Endodermal cell (in vitro differentiated cells): ENCODE results near the gene NPEPL1. TPM values are rescaled to one million over a fixed set of nuclear protein-coding genes. Genes with fewer than 3 reads are reported as not detected.

Source experiments
- DNase-seq: peaks from one replicate; pipeline ENCODE4 v3.0.0-alpha.2; 2017
- H3K27ac ChIP-seq: 2 replicates; pipeline ENCODE4 v1.5.1; 2013; ENCODE audit warnings: mild to moderate bottlenecking, low read depth, low read length, moderate library complexity
- H3K27me3 ChIP-seq: 2 replicates; pipeline ENCODE4 v1.6.1; 2013; ENCODE audit warnings: mild to moderate bottlenecking, low read length, moderate library complexity; ENCODE audit not compliant: insufficient read depth, control insufficient read depth, poor library complexity, severe bottlenecking
- H3K36me3 ChIP-seq: 2 replicates; pipeline ENCODE4 v1.7.0; 2013; ENCODE audit warnings: mild to moderate bottlenecking, low read length, moderate library complexity; ENCODE audit not compliant: control insufficient read depth, insufficient read depth
- H3K4me1 ChIP-seq: one replicate; pipeline ENCODE4 v1.7.0; 2013; ENCODE audit warnings: low read length; ENCODE audit not compliant: control insufficient read depth, insufficient read depth
- H3K4me3 ChIP-seq: 2 replicates; pipeline ENCODE4 v1.5.1; 2013; ENCODE audit warnings: mild to moderate bottlenecking, low read length, moderate library complexity
- H3K9ac ChIP-seq: 2 replicates; pipeline ENCODE4 v1.6.1; 2013; ENCODE audit warnings: mild to moderate bottlenecking, low read length, moderate library complexity; ENCODE audit not compliant: poor library complexity, severe bottlenecking; ENCODE audit errors: extremely low read depth
- H3K9me3 ChIP-seq: 2 replicates; pipeline ENCODE4 v1.6.1; 2013; ENCODE audit warnings: mild to moderate bottlenecking, low read length, moderate library complexity; ENCODE audit not compliant: control insufficient read depth
- H3K27ac Mint-ChIP-seq: 2 replicates; pipeline ENCODE4 v1.8.0; 2020; ENCODE audit warnings: mixed read lengths
- H3K27me3 Mint-ChIP-seq: 2 replicates; pipeline ENCODE4 v1.8.0; 2021; ENCODE audit warnings: mild to moderate bottlenecking, mixed read lengths; ENCODE audit not compliant: insufficient read depth
- H3K36me3 Mint-ChIP-seq: 2 replicates; pipeline ENCODE4 v1.8.0; 2020; ENCODE audit warnings: low read depth, mixed read lengths
- H3K4me1 Mint-ChIP-seq: 2 replicates; pipeline ENCODE4 v1.8.0; 2020; ENCODE audit warnings: mixed read lengths
- H3K4me3 Mint-ChIP-seq: 2 replicates; pipeline ENCODE4 v1.8.0; 2020; ENCODE audit warnings: mild to moderate bottlenecking, moderate library complexity, mixed read lengths
- H3K9me3 Mint-ChIP-seq: 2 replicates; pipeline ENCODE4 v1.8.0; 2020; ENCODE audit warnings: mild to moderate bottlenecking, mixed read lengths
- WGBS, 2 experiments: methylation state at CpG; one replicate each; pipeline versions ENCODE4 v1.1.5 to v1.1.7; 2013; ENCODE audit warnings: missing lambda C conversion rate in 2 of 2, mixed read lengths in 1 of 2; ENCODE audit not compliant: insufficient coverage in 1 of 2, insufficient read length in 1 of 2; 5-methylcytosine and 5-hydroxymethylcytosine counted together
- total RNA-seq, 2 donors: library from RNA; stranded (reverse); fragmentation: NEBNext Ultra II Directional in 1 of 2; extraction: Animal tissue kit (Norgen Biotek cat#: 25700) in 1 of 2; gene quantifications; 2 replicates in 1 of 2; 3 replicates in 1 of 2; pipeline ENCODE4 v1.2.1, GENCODE V29; 2021
- TF ChIP-seq, protein P1 (sequence below): fragments of 200-600 bp; sonication (generic); conservative IDR thresholded peaks from 2 replicates; pipeline ENCODE4 v1.5.0; 2021; ENCODE audit warnings: antibody characterized with exemption, mild to moderate bottlenecking

NPEPL1 gene
- total RNA-seq, 2 donors from 2014 or later, result 52.9 to 72.8 TPM

DNA sequence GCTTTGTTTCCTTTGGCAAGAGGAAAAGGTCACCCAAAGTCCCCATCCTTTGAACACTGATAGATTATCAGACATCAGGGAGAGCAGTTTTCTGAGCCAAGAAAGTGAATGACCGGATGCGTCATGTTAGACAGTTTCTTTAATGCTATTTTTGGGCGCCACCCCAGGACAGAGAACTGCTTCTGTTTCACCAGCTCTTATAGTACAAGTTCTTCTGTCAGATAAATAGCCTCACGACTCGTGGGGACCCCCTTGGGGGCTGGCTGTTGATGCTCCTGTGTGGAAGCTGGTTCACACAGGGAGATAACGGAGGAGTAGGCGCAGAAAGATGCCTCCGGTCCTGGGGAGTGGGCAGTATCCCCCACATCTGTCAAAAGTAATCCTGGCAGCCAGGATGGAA is 54.6 kb downstream of the NPEPL1 start:
- WGBS, 2 experiments, result 87 to 90% methylated on average over 3 to 8 of the region's 8 CpGs
- no peak overlapping the region for H3K4me3 Mint-ChIP-seq
- no peak overlapping the region for H3K4me3 ChIP-seq
- no peaks in the 10 kb centered on the region for H3K36me3 Mint-ChIP-seq
- no peaks in the 10 kb centered on the region for H3K9me3 ChIP-seq
- no peak overlapping the region for H3K27ac ChIP-seq
- H3K9ac ChIP-seq, result no peak overlapping the region
- H3K4me1 Mint-ChIP-seq, result no peaks in the 10 kb centered on the region
- no peaks in the 10 kb centered on the region for H3K4me1 ChIP-seq
- peak; percentile 34 for DNase-seq
- H3K27ac Mint-ChIP-seq, result no peak overlapping the region
- H3K9me3 Mint-ChIP-seq, result no peaks in the 10 kb centered on the region
- TF ChIP-seq, protein P1, sequence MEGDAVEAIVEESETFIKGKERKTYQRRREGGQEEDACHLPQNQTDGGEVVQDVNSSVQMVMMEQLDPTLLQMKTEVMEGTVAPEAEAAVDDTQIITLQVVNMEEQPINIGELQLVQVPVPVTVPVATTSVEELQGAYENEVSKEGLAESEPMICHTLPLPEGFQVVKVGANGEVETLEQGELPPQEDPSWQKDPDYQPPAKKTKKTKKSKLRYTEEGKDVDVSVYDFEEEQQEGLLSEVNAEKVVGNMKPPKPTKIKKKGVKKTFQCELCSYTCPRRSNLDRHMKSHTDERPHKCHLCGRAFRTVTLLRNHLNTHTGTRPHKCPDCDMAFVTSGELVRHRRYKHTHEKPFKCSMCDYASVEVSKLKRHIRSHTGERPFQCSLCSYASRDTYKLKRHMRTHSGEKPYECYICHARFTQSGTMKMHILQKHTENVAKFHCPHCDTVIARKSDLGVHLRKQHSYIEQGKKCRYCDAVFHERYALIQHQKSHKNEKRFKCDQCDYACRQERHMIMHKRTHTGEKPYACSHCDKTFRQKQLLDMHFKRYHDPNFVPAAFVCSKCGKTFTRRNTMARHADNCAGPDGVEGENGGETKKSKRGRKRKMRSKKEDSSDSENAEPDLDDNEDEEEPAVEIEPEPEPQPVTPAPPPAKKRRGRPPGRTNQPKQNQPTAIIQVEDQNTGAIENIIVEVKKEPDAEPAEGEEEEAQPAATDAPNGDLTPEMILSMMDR, result no peak
- no peaks in the 10 kb centered on the region for H3K27me3 ChIP-seq
- no peaks in the 10 kb centered on the region for H3K36me3 ChIP-seq
- H3K27me3 Mint-ChIP-seq, result peaks cover 32% of the 10 kb centered on the region

DNA sequence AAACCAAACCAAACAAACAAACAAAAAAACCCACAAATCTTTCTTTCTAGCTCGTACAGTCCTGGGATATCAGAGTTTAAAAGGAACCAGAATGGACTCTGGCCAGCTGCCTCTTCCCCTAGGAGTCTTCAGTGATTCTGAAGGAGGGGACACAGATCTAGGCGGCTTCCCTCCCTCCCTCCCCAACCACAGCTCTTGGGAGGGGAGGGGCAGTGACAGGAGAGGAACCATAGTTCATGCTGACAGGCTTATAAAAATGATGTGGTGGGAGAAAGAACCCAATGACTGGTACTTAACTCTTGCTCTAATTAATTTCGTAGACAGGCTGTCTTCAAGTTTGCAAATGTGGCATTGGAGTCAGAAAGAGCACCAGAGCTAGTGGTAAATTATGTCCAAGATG is 56.0 kb downstream of the NPEPL1 start:
- Mint-ChIP-seq H3K36me3 (no peaks in the 10 kb centered on the region), H3K4me1 (peaks cover 5% of the 10 kb centered on the region), H3K27me3 (peaks cover 32% of the 10 kb centered on the region), H3K27ac (no peak overlapping the region), H3K4me3 (no peak overlapping the region), H3K9me3 (no peaks in the 10 kb centered on the region)
- WGBS, 2 experiments, result 86 to 100% methylated on average over 1 to 2 of the region's 3 CpGs
- H3K9ac ChIP-seq, result no peak overlapping the region
- DNase-seq, result peak; percentile 26
- no peaks in the 10 kb centered on the region for H3K4me1 ChIP-seq
- H3K36me3 ChIP-seq, result no peaks in the 10 kb centered on the region
- no peaks in the 10 kb centered on the region for H3K9me3 ChIP-seq
- no peak overlapping the region for H3K27ac ChIP-seq
- TF ChIP-seq, protein P1, result no peak
- no peaks in the 10 kb centered on the region for H3K27me3 ChIP-seq
- no peak overlapping the region for H3K4me3 ChIP-seq

DNA sequence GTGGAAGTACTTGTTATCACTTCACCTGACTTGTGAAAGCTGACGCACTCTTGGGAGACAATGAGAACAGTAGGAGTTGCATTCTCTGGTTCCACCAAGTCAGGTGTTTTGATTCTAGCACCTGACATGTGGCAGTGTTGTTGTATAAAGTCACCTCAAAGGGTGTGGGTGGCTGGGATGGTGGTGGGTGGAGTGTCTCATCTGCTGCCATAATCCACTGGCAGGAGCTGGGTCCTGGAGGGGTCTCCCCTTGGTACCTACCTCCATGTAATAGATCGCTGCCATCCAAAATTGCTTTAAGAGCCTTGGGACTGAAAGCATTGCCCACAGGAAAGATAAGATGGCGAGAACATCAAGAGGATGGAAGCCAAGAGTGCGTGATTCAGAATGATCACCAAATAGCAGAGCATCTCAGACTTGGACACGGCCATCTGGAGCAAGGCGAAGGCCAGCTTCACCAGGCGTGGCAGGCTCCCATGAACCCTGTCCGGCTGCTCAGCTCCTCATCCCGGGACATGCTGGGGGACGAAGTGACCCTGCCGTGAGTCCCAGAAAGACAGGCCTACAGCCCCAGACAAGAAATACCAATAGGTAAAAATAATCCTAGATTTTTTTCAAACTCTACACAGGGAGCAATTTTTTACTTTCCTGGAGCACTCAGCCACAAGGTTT is 56.6 kb downstream of the NPEPL1 start:
- H3K36me3 Mint-ChIP-seq, result no peaks in the 10 kb centered on the region
- H3K27me3 Mint-ChIP-seq, result peaks cover 32% of the 10 kb centered on the region
- WGBS, 2 experiments, result 94 to 95% methylated on average over 6 to 11 of the region's 11 CpGs
- DNase-seq, result peak; percentile 31
- H3K4me1 Mint-ChIP-seq, result peaks cover 6% of the 10 kb centered on the region
- TF ChIP-seq, protein P1, result no peak
- no peaks in the 10 kb centered on the region for H3K4me1 ChIP-seq
- no peaks in the 10 kb centered on the region for H3K9me3 ChIP-seq
- no peaks in the 10 kb centered on the region for H3K9me3 Mint-ChIP-seq
- H3K27me3 ChIP-seq, result no peaks in the 10 kb centered on the region
- no peak overlapping the region for H3K27ac Mint-ChIP-seq
- H3K4me3 ChIP-seq, result no peak overlapping the region
- no peaks in the 10 kb centered on the region for H3K36me3 ChIP-seq
- no peak overlapping the region for H3K27ac ChIP-seq
- H3K9ac ChIP-seq, result no peak overlapping the region
- no peak overlapping the region for H3K4me3 Mint-ChIP-seq
